ENCODE results near the gene SUPT4H1.

Gene SUPT4H1

GRCh38 chr17:58376472-58377000 is 24.5 kb upstream of the SUPT4H1 start:
- DNase-seq (ENCODE audit: low read depth): no peak
- no peak for TF ChIP-seq CTCF (conservative IDR thresholded peaks at IDR 0.05; ENCODE audit: control insufficient read depth, insufficient read depth, low read depth, low read length)
- no peak overlapping the region for H3K4me3 ChIP-seq (ENCODE audit: control insufficient read depth, low read depth, low read length)

GRCh38 chr17:58375811-58376210 is 23.8 kb upstream of the SUPT4H1 start:
- H3K4me3 ChIP-seq (ENCODE audit: control insufficient read depth, low read depth, low read length): no peak overlapping the region
- no peak for TF ChIP-seq CTCF (conservative IDR thresholded peaks at IDR 0.05; ENCODE audit: control insufficient read depth, insufficient read depth, low read depth, low read length)
- DNase-seq (ENCODE audit: low read depth): no peak

- H3K4me3 ChIP-seq (ENCODE audit: control insufficient read depth, low read depth, low read length): no peak overlapping the region
- no peak for DNase-seq (ENCODE audit: low read depth)
- no peak for TF ChIP-seq CTCF (conservative IDR thresholded peaks at IDR 0.05; ENCODE audit: control insufficient read depth, insufficient read depth, low read depth, low read length)
Measured at GRCh38 chr17:58375256-58375655, 23.3 kb upstream of the SUPT4H1 start.

- TF ChIP-seq CTCF (conservative IDR thresholded peaks at IDR 0.05; ENCODE audit: control insufficient read depth, insufficient read depth, low read depth, low read length): no peak
- H3K4me3 ChIP-seq (ENCODE audit: control insufficient read depth, low read depth, low read length): no peak overlapping the region
- no peak for DNase-seq (ENCODE audit: low read depth)
Measured at GRCh38 chr17:58373923-58374322, 21.9 kb upstream of the SUPT4H1 start.

- no peak overlapping the region for H3K4me3 ChIP-seq (ENCODE audit: control insufficient read depth, low read depth, low read length)
- no peak for DNase-seq (ENCODE audit: low read depth)
- no peak for TF ChIP-seq CTCF (conservative IDR thresholded peaks at IDR 0.05; ENCODE audit: control insufficient read depth, insufficient read depth, low read depth, low read length)
Measured at GRCh38 chr17:58373003-58373402, 21.0 kb upstream of the SUPT4H1 start.

GRCh38 chr17:58371300-58371950 is 19.4 kb upstream of the SUPT4H1 start:
- no peak for TF ChIP-seq CTCF (conservative IDR thresholded peaks at IDR 0.05; ENCODE audit: control insufficient read depth, insufficient read depth, low read depth, low read length)
- DNase-seq (ENCODE audit: low read depth): no peak
- H3K4me3 ChIP-seq (ENCODE audit: control insufficient read depth, low read depth, low read length): no peak overlapping the region

Measured in fibroblast of mammary gland (primary cell).